ENCODE data around the gene ZNF804B. TPM values are rescaled to one million over a fixed set of nuclear protein-coding genes. Genes with fewer than 3 reads are reported as not detected.
"Not testable (repeated sequence)": the region's sequence is repeated elsewhere in the genome, so short reads cannot be mapped to it uniquely, and the experiment has no call there.

The ZNF804B gene
- total RNA-seq, 1 experiment from 2014 or later, result not detected

- Histone ChIP-seq H3K36me3 (no peaks in the 10 kb centered on the region), H3K27me3 (no peaks in the 10 kb centered on the region), H3K4me3 (no peak overlapping the region), H3K9me3 (no peaks in the 10 kb centered on the region)
- no peak for DNase-seq
Measured at GRCh38 chr7:89103564-89103963, 344.1 kb downstream of the ZNF804B start.

GRCh38 chr7:89104748-89105685, 345.5 kb downstream of the ZNF804B start:
- Histone ChIP-seq H3K4me3 (no peak overlapping the region), H3K36me3 (no peaks in the 10 kb centered on the region), H3K27me3 (no peaks in the 10 kb centered on the region), H3K9me3 (no peaks in the 10 kb centered on the region)
- no peak for DNase-seq

DNA sequence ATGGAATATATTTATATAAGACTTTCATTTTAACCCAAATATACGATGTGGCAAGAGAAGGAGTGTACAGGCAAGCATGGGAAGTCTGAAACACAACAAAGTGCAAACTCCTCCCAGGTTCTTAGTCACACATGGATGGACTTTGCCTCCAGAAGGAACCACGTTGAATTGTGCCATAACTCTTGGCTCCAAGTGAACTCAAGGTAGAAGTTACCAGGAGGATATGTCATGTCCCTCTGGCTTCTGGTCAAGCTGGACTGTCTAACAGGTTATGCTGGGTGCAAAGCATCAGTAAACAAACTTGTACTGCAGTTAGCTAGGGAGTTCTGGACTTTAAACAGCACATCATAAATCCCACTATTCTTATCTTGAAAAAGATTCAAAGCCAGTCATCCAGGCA, 364.4 kb downstream of the ZNF804B start:
- no peaks in the 10 kb centered on the region for H3K27me3 ChIP-seq
- H3K9me3 ChIP-seq, result no peaks in the 10 kb centered on the region
- H3K36me3 ChIP-seq, result no peaks in the 10 kb centered on the region
- no peak for DNase-seq
- no peak overlapping the region for H3K4me3 ChIP-seq

- DNase-seq, result no peak
- no peaks in the 10 kb centered on the region for H3K36me3 ChIP-seq
- H3K9me3 ChIP-seq, result no peaks in the 10 kb centered on the region
- no peaks in the 10 kb centered on the region for H3K27me3 ChIP-seq
- H3K4me3 ChIP-seq, result no peak overlapping the region
Measured at GRCh38 chr7:89129600-89130375, 370.3 kb downstream of the ZNF804B start.

GRCh38 chr7:89133357-89133756, 373.9 kb downstream of the ZNF804B start:
- Histone ChIP-seq H3K27me3 (no peaks in the 10 kb centered on the region), H3K9me3 (no peaks in the 10 kb centered on the region), H3K4me3 (no peak overlapping the region), H3K36me3 (no peaks in the 10 kb centered on the region)
- DNase-seq, result no peak

GRCh38 chr7:89133819-89134218, 374.3 kb downstream of the ZNF804B start:
- Histone ChIP-seq H3K27me3 (no peaks in the 10 kb centered on the region), H3K9me3 (no peaks in the 10 kb centered on the region), H3K36me3 (no peaks in the 10 kb centered on the region), H3K4me3 (no peak overlapping the region)
- DNase-seq, result no peak

DNA sequence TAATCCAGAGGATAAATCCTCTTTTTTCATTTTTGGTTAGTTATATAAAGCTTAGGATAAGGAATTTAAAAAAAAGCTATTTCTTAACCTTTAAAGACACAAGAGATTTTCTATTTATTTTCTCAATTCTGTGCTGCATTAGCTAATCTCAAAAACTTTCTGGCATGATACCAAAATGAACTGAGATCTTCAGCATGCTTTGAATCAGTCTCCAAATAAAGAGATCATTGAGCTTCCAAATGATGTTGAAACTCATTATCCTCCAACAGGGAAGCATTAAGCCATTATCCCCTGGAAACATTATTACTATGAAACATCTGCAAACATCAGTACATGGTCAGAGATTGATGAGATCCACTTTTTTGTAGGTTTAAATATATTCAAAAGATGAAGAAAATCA, 386.3 kb downstream of the ZNF804B start:
- Histone ChIP-seq H3K27me3 (no peaks in the 10 kb centered on the region), H3K4me3 (no peak overlapping the region), H3K9me3 (no peaks in the 10 kb centered on the region), H3K36me3 (no peaks in the 10 kb centered on the region)
- no peak for DNase-seq

DNA sequence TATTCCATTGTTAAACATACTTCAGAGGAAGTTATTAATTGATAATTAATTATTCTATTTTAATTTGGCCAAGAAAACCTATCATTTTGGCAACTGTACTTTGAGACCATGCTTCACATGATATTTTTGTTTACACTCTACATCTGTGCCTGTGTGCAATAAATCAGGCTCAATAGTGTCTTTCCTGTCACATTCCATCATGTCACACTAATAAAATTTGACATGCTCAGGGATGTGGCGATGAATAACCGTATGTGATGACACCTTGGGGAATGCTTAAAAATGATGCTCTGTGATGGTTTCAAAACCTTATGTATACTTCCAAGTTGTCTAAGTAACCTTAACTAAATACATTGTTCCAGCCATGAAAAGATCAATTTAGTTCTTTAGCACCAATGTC, 400.6 kb downstream of the ZNF804B start:
- Histone ChIP-seq H3K36me3 (no peaks in the 10 kb centered on the region), H3K27me3 (no peaks in the 10 kb centered on the region), H3K9me3 (no peaks in the 10 kb centered on the region), H3K4me3 (no peak overlapping the region)
- DNase-seq, result no peak

- Histone ChIP-seq H3K9me3 (no peaks in the 10 kb centered on the region), H3K27me3 (no peaks in the 10 kb centered on the region), H3K36me3 (no peaks in the 10 kb centered on the region), H3K4me3 (no peak overlapping the region)
- DNase-seq, result no peak
Measured at GRCh38 chr7:89165421-89165820, 405.9 kb downstream of the ZNF804B start.

GRCh38 chr7:89170628-89171027, 411.1 kb downstream of the ZNF804B start:
- H3K4me3 ChIP-seq, result no peak overlapping the region
- no peaks in the 10 kb centered on the region for H3K9me3 ChIP-seq
- no peaks in the 10 kb centered on the region for H3K27me3 ChIP-seq
- no peaks in the 10 kb centered on the region for H3K36me3 ChIP-seq
- DNase-seq, result no peak

DNA sequence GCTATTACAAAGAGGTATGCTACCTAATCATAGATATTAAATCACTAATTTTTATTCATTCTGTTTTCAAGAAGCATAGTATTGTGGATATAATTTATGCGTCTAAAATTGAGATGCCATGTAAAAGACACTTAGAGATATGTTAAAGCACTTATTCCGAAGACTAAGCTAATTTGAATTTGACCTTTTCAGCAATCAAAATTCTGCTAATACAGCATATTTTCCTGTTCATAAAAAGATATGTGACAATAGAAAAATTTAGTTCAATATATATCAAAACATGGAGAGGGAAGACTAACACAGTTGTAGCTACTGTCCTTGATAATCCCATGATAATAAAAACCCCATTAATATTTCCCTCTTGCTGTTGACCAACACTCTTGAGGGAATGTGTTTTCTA, 422.6 kb downstream of the ZNF804B start:
- no peak for DNase-seq
- no peaks in the 10 kb centered on the region for H3K27me3 ChIP-seq

GRCh38 chr7:89183712-89184111, 424.2 kb downstream of the ZNF804B start:
- Histone ChIP-seq H3K27me3 (no peaks in the 10 kb centered on the region), H3K36me3 (no peaks in the 10 kb centered on the region), H3K9me3 (no peaks in the 10 kb centered on the region), H3K4me3 (no peak overlapping the region)
- DNase-seq, result peak; percentile 1

More for the DNA sequence above, 422.6 kb downstream of the ZNF804B start:
- Histone ChIP-seq H3K36me3 (no peaks in the 10 kb centered on the region), H3K4me3 (no peak overlapping the region), H3K9me3 (no peaks in the 10 kb centered on the region)

DNA sequence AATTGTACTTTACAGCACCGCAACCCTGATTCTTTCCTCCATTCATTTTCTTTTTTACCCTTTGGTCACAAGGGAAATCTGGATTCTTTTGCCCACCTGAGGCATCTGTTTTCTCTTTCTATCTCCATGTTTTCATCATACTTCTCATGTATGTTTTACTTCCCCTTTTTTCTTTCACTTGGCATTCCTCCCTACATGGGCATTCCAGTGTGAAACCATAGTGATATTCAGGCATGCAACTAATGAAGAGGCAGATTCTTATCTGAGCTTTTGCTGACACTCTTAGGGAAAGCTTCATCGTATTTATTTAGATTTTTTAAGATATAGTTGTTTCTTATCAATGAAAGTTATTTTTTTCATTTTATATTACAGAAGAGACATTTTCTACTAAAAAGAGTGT, 441.3 kb downstream of the ZNF804B start:
- Histone ChIP-seq H3K9me3 (no peaks in the 10 kb centered on the region), H3K36me3 (no peaks in the 10 kb centered on the region), H3K4me3 (no peak overlapping the region), H3K27me3 (no peaks in the 10 kb centered on the region)
- DNase-seq, result no peak

DNA sequence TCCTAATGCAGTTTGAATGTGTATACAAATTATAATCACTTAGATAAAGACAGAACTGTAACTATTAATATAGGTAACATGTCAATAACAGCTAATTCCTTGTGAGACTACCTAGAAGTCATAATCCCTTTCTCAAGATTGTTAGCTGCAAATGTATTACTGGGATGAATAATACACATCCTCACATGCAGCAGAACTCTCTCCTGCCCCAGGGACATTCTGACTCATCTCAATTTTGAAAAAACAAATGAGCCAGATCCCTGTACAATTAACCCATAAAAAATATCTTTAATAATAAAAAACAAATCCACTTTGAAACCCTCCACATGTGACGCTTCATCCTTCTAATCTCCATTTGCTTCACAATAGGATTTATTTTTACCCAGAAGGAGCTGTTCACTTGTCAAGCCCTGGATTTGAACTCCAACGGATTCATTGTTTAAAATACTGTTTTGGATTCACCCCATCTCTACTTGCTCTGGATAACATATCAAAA, 464.4 kb downstream of the ZNF804B start:
- H3K4me3 ChIP-seq, result no peak overlapping the region
- H3K36me3 ChIP-seq, result no peaks in the 10 kb centered on the region
- no peak for DNase-seq
- H3K27me3 ChIP-seq, result no peaks in the 10 kb centered on the region
- H3K9me3 ChIP-seq, result no peaks in the 10 kb centered on the region

- not testable (repeated sequence) for DNase-seq, H3K36me3 ChIP-seq, H3K9me3 ChIP-seq, H3K4me3 ChIP-seq, H3K27me3 ChIP-seq
Measured at GRCh38 chr7:89228688-89229171, 469.2 kb downstream of the ZNF804B start.

- DNase-seq, result no peak
- H3K4me3 ChIP-seq, result no peak overlapping the region
- no peaks in the 10 kb centered on the region for H3K36me3 ChIP-seq
Measured at GRCh38 chr7:89238156-89238555, 478.7 kb downstream of the ZNF804B start.

DNA sequence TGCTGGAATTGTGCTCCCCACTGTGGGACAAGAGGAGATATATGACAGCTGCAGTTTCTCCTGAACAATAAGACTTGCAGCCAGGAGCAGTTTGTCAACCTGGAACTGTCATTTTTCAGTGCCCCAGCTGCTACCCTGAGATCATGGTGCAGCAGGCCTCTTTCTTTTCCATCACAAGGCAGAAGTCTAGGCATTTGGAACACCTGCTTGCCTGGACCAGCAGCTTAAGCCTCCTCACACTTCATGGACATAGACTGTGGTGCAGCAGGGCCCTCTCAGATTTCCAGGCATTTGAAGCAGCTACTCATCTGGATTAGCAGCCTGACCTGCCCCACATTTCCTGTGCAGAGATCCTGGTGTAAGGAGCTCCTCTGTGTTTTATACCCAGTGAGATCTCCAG, 486.7 kb downstream of the ZNF804B start:
- Histone ChIP-seq H3K27me3 (no peaks in the 10 kb centered on the region), H3K4me3 (no peak overlapping the region), H3K9me3 (no peaks in the 10 kb centered on the region), H3K36me3 (no peaks in the 10 kb centered on the region)
- DNase-seq, result no peak

More at GRCh38 chr7:89238156-89238555, 478.7 kb downstream of the ZNF804B start:
- Histone ChIP-seq H3K27me3 (no peaks in the 10 kb centered on the region), H3K9me3 (no peaks in the 10 kb centered on the region)

All from MG63 (cell line).